ENCODE measurements around the gene NFATC2. TPM values are rescaled to one million over a fixed set of nuclear protein-coding genes. Genes with fewer than 3 reads are reported as not detected.

NFATC2 gene
- total and polyA plus RNA-seq, 2 experiments from 2014 or later: 0.52 to 0.59 TPM

- TF ChIP-seq NANOG (IDR thresholded peaks at IDR 0.05; ENCODE audit: borderline replicate concordance): no peak
- no peak for TF ChIP-seq STAT1 (IDR thresholded peaks at IDR 0.05; ENCODE audit: unreplicated experiment)
- TF ChIP-seq, protein P1, sequence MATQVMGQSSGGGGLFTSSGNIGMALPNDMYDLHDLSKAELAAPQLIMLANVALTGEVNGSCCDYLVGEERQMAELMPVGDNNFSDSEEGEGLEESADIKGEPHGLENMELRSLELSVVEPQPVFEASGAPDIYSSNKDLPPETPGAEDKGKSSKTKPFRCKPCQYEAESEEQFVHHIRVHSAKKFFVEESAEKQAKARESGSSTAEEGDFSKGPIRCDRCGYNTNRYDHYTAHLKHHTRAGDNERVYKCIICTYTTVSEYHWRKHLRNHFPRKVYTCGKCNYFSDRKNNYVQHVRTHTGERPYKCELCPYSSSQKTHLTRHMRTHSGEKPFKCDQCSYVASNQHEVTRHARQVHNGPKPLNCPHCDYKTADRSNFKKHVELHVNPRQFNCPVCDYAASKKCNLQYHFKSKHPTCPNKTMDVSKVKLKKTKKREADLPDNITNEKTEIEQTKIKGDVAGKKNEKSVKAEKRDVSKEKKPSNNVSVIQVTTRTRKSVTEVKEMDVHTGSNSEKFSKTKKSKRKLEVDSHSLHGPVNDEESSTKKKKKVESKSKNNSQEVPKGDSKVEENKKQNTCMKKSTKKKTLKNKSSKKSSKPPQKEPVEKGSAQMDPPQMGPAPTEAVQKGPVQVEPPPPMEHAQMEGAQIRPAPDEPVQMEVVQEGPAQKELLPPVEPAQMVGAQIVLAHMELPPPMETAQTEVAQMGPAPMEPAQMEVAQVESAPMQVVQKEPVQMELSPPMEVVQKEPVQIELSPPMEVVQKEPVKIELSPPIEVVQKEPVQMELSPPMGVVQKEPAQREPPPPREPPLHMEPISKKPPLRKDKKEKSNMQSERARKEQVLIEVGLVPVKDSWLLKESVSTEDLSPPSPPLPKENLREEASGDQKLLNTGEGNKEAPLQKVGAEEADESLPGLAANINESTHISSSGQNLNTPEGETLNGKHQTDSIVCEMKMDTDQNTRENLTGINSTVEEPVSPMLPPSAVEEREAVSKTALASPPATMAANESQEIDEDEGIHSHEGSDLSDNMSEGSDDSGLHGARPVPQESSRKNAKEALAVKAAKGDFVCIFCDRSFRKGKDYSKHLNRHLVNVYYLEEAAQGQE (IDR thresholded peaks at IDR 0.05; ENCODE audit: unreplicated experiment): no peak
- no peak for TF ChIP-seq EZH2 (IDR thresholded peaks at IDR 0.05; ENCODE audit: low read depth, unreplicated experiment)
- TF ChIP-seq EZH2phosphoT487 (IDR thresholded peaks at IDR 0.05; ENCODE audit: unreplicated experiment): no peak
- no peak for TF ChIP-seq ZNF114 (CRISPR knock-in tag; IDR thresholded peaks at IDR 0.05)
Measured at GRCh38 chr20:51493346-51493791, 49.1 kb downstream of the NFATC2 start (continued).

DNA sequence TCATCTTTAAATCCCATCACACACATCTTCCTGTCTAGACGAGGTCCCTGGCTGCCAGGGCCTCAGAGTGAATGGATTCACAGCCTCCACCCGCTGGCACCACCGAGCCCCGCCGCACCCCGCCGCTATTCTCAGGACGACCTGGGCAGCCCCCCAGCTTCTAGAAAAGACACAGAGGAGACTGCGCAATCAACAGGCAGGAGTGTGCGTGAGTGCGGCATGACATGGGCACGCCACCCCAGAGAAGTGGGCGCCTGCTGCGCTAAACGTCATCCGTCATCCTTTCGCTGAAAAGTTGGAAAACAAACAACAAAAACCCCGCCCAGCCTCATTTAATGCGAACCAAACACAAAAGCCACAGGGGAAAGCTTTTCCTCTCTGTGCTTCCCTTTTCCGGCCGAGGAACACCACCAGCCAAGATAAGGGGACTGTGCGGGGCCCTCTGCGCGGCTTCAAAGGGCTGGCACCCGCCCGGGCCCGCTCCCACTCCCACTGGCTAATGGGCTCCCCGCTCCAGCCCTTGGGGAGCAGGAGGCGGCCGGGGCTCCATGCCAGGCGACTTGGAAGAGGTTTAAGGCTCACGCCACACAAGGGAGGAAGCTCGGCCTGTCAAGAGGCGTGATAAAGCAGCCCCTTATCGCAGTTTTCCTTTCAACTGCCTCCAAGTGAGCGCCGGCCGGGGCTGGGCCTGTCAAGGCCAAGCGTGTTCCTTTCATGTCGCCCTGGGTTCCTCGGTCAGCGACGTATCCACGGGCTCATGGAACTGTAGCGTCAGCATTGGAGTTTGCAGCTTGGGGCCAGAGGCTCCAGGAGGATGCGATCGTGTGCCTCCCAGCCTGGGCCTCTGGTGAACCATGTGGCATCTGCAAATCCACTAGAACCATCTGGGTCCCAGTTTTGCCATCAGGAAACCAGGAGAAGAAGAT, 50.1 kb downstream of the NFATC2 start:
- Histone ChIP-seq H3K36me3 (ENCODE audit: insufficient read depth) (no peaks in the 10 kb centered on the region), H2AFZ (peak overlapping the region; percentile 69; the same call in 1 of the 2 replicates), H3F3A (replicated peaks; ENCODE audit: low read depth) (no peaks in the 10 kb centered on the region), H4K20me1 (replicated peaks; ENCODE audit: insufficient read depth) (no peaks in the 10 kb centered on the region), H3K4me1 (ENCODE audit: insufficient read depth) (peaks cover 7% of the 10 kb centered on the region; the same call in 1 of the 2 replicates), H3K4me3 (no peak overlapping the region), H3K4me2 (no peak overlapping the region), H3K9me2 (ENCODE audit: insufficient read depth) (no peaks in the 10 kb centered on the region; the same call in 1 of the 2 replicates), H3K27me3 (ENCODE audit: insufficient read depth) (no peaks in the 10 kb centered on the region), H3K79me2 (replicated peaks; ENCODE audit: insufficient read depth) (no peaks in the 10 kb centered on the region), H3K27ac (ENCODE audit: low read depth) (no peak overlapping the region)
- H3K27ac Mint-ChIP-seq: 0 out of 2 replicates have a peak overlapping the region, but pooled peaks have one; percentile 33
- no peak overlapping the region for H3K4me3 Mint-ChIP-seq
- ATAC-seq: peak; percentile 56
- no peaks in the 10 kb centered on the region for H3K9me3 Mint-ChIP-seq
- DNase-seq (ENCODE audit: low spot score): peak; percentile 28
- H3K4me1 Mint-ChIP-seq: peaks cover 29% of the 10 kb centered on the region
- TF ChIP-seq NANOG (IDR thresholded peaks at IDR 0.05; ENCODE audit: borderline replicate concordance): no peak
- peaks cover 4% of the 10 kb centered on the region for H3K27me3 Mint-ChIP-seq (ENCODE audit: insufficient read depth, low read depth, poor library complexity)
- no peaks in the 10 kb centered on the region for H3K36me3 Mint-ChIP-seq (ENCODE audit: low read depth)

DNA sequence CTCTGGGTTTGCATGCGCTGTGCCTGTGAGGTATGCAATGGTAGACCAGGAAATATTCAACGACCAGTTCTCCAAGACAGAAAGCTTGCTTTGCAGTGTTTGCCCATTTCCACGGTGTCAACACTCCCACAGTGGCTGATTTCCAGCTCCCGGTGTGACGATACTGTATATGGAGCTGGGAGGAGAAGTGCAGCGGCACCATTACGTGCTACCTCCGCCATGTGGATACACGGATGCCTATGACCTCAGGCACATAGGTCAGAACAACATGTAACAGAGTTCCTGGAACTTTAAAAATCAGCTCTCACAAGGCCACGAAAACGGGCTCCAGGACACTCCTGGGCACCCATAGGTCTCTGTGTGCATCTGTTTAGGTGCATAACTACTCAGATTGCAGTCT, 51.1 kb downstream of the NFATC2 start:
- no peaks in the 10 kb centered on the region for H3F3A ChIP-seq (replicated peaks; ENCODE audit: low read depth)
- Mint-ChIP-seq H3K9me3 (no peaks in the 10 kb centered on the region), H3K4me3 (no peak overlapping the region), H3K27ac (no peak overlapping the region), H3K27me3 (ENCODE audit: insufficient read depth, low read depth, poor library complexity) (peaks cover 3% of the 10 kb centered on the region), H3K36me3 (ENCODE audit: low read depth) (no peaks in the 10 kb centered on the region), H3K4me1 (peaks cover 29% of the 10 kb centered on the region)
- no peaks in the 10 kb centered on the region for H4K20me1 ChIP-seq (replicated peaks; ENCODE audit: insufficient read depth)
- no peak for ATAC-seq
- no peaks in the 10 kb centered on the region for H3K36me3 ChIP-seq (ENCODE audit: insufficient read depth)
- no peak overlapping the region for H2AFZ ChIP-seq
- DNase-seq (ENCODE audit: low spot score): no peak
- no peak overlapping the region for H3K4me3 ChIP-seq
- no peaks in the 10 kb centered on the region; the same call in 1 of the 2 replicates for H3K9me2 ChIP-seq (ENCODE audit: insufficient read depth)
- H3K27ac ChIP-seq (ENCODE audit: low read depth): no peak overlapping the region
- no peaks in the 10 kb centered on the region for H3K27me3 ChIP-seq (ENCODE audit: insufficient read depth)
- H3K79me2 ChIP-seq (replicated peaks; ENCODE audit: insufficient read depth): no peaks in the 10 kb centered on the region
- H3K4me1 ChIP-seq (ENCODE audit: insufficient read depth): peaks cover 7% of the 10 kb centered on the region; the same call in 1 of the 2 replicates
- H3K4me2 ChIP-seq: no peak overlapping the region
- TF ChIP-seq CREB1 (CRISPR knock-in tag; IDR thresholded peaks at IDR 0.05; ENCODE audit: low read depth) (no peak), POLR2AphosphoS5 (IDR thresholded peaks at IDR 0.05; ENCODE audit: low read depth) (no peak)
- TF ChIP-seq, protein P2, sequence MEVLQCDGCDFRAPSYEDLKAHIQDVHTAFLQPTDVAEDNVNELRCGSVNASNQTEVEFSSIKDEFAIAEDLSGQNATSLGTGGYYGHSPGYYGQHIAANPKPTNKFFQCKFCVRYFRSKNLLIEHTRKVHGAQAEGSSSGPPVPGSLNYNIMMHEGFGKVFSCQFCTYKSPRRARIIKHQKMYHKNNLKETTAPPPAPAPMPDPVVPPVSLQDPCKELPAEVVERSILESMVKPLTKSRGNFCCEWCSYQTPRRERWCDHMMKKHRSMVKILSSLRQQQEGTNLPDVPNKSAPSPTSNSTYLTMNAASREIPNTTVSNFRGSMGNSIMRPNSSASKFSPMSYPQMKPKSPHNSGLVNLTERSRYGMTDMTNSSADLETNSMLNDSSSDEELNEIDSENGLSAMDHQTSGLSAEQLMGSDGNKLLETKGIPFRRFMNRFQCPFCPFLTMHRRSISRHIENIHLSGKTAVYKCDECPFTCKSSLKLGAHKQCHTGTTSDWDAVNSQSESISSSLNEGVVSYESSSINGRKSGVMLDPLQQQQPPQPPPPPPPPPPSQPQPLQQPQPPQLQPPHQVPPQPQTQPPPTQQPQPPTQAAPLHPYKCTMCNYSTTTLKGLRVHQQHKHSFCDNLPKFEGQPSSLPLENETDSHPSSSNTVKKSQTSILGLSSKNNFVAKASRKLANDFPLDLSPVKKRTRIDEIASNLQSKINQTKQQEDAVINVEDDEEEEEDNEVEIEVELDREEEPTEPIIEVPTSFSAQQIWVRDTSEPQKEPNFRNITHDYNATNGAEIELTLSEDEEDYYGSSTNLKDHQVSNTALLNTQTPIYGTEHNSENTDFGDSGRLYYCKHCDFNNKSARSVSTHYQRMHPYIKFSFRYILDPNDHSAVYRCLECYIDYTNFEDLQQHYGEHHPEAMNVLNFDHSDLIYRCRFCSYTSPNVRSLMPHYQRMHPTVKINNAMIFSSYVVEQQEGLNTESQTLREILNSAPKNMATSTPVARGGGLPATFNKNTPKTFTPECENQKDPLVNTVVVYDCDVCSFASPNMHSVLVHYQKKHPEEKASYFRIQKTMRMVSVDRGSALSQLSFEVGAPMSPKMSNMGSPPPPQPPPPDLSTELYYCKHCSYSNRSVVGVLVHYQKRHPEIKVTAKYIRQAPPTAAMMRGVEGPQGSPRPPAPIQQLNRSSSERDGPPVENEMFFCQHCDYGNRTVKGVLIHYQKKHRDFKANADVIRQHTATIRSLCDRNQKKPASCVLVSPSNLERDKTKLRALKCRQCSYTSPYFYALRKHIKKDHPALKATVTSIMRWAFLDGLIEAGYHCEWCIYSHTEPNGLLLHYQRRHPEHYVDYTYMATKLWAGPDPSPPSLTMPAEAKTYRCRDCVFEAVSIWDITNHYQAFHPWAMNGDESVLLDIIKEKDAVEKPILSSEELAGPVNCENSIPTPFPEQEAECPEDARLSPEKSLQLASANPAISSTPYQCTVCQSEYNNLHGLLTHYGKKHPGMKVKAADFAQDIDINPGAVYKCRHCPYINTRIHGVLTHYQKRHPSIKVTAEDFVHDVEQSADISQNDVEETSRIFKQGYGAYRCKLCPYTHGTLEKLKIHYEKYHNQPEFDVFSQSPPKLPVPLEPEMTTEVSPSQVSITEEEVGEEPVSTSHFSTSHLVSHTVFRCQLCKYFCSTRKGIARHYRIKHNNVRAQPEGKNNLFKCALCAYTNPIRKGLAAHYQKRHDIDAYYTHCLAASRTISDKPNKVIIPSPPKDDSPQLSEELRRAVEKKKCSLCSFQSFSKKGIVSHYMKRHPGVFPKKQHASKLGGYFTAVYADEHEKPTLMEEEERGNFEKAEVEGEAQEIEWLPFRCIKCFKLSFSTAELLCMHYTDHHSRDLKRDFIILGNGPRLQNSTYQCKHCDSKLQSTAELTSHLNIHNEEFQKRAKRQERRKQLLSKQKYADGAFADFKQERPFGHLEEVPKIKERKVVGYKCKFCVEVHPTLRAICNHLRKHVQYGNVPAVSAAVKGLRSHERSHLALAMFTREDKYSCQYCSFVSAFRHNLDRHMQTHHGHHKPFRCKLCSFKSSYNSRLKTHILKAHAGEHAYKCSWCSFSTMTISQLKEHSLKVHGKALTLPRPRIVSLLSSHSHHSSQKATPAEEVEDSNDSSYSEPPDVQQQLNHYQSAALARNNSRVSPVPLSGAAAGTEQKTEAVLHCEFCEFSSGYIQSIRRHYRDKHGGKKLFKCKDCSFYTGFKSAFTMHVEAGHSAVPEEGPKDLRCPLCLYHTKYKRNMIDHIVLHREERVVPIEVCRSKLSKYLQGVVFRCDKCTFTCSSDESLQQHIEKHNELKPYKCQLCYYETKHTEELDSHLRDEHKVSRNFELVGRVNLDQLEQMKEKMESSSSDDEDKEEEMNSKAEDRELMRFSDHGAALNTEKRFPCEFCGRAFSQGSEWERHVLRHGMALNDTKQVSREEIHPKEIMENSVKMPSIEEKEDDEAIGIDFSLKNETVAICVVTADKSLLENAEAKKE (CRISPR knock-in tag; IDR thresholded peaks at IDR 0.05): no peak
